MCF 10A (cell line): ENCODE measurements around the gene EMX1. TPM values are rescaled to one million over a fixed set of nuclear protein-coding genes. Genes with fewer than 3 reads are reported as not detected.

Source experiments
- BruUV-seq: library from RNA; stranded (reverse); fragments of 400-500 nt; replicated peaks from 2 replicates; lab custom pipeline; 2021; lab: Mats Ljungman, UMichigan
- CTCF ChIA-PET: fragments of 300-600 bp; sonication (Branson Sonifier 250); formaldehyde crosslinking; extraction: SDS; loops from one replicate; lab custom pipeline; 2021; ENCODE audit warnings: antibody characterized with exemption, inconsistent platforms; lab: Yijun Ruan, JAX
- POLR2A ChIA-PET: fragments of 300-600, 350-650 bp; sonication (Branson Sonifier 250); formaldehyde crosslinking; extraction: SDS; loops from one replicate; lab custom pipeline; 2020; ENCODE audit warnings: antibody characterized with exemption, inconsistent platforms; lab: Yijun Ruan, JAX
- DNase-seq: peaks from one replicate; pipeline ENCODE4 v3.0.0-alpha.2; 2018; ENCODE audit not compliant: unreplicated experiment
- H3K27ac Mint-ChIP-seq: one replicate; pipeline ENCODE4 v1.8.0; 2022; ENCODE audit warnings: mild to moderate bottlenecking, low read depth, mixed read lengths; ENCODE audit not compliant: unreplicated experiment
- H3K27me3 Mint-ChIP-seq: one replicate; pipeline ENCODE4 v1.8.0; 2022; ENCODE audit warnings: mixed read lengths; ENCODE audit not compliant: insufficient read depth, unreplicated experiment
- H3K36me3 Mint-ChIP-seq: one replicate; pipeline ENCODE4 v1.8.0; 2022; ENCODE audit warnings: mild to moderate bottlenecking, moderate library complexity, mixed read lengths; ENCODE audit not compliant: insufficient read depth, unreplicated experiment
- H3K4me1 Mint-ChIP-seq: one replicate; pipeline ENCODE4 v1.8.0; 2022; ENCODE audit warnings: mixed read lengths; ENCODE audit not compliant: insufficient read depth, unreplicated experiment
- H3K4me3 Mint-ChIP-seq: one replicate; pipeline ENCODE4 v1.8.0; 2022; ENCODE audit warnings: mild to moderate bottlenecking, moderate library complexity, mixed read lengths; ENCODE audit not compliant: unreplicated experiment
- H3K9me3 Mint-ChIP-seq: one replicate; pipeline ENCODE4 v1.8.0; 2022; ENCODE audit warnings: mixed read lengths; ENCODE audit not compliant: unreplicated experiment
- intact Hi-C: fragments of 100-400 bp; cut with micrococcal nuclease; formaldehyde crosslinking; loops from 2 replicates; pipeline ENCODE4 v1.14.1; 2022
- total RNA-seq: library from RNA; stranded (reverse); gene quantifications from 2 replicates; pipeline ENCODE4 v1.2.3, GENCODE V29; 2022
- TF ChIP-seq, protein P1 (sequence below): fragments of 200-600 bp; IDR thresholded peaks from one replicate; pipeline ENCODE4 v1.8.0; 2022; ENCODE audit warnings: antibody characterized with exemption, mild to moderate bottlenecking; ENCODE audit not compliant: unreplicated experiment

The EMX1 gene
- total RNA-seq, 1 experiment from 2014 or later = not detected

GRCh38 chr2:72926811-72927465 is 9.6 kb downstream of the EMX1 start:
- no peaks in the 10 kb centered on the region for H3K9me3 Mint-ChIP-seq
- ChIA-PET CTCF (interaction anchor here (0.6 to 2.7 kb wide), 6 partner anchors 8 to 250 kb away, joined by 3 to 9 read pairs (median 7); no protein-coding TSS in a partner anchor), POLR2A (interaction anchor here (1.0 to 1.3 kb wide), 2 partner anchors 9 to 11 kb away, joined by 3 read pairs; no protein-coding TSS in a partner anchor)
- H3K4me1 Mint-ChIP-seq = no peaks in the 10 kb centered on the region
- intact Hi-C loops = no loop called here
- TF ChIP-seq, protein P1, sequence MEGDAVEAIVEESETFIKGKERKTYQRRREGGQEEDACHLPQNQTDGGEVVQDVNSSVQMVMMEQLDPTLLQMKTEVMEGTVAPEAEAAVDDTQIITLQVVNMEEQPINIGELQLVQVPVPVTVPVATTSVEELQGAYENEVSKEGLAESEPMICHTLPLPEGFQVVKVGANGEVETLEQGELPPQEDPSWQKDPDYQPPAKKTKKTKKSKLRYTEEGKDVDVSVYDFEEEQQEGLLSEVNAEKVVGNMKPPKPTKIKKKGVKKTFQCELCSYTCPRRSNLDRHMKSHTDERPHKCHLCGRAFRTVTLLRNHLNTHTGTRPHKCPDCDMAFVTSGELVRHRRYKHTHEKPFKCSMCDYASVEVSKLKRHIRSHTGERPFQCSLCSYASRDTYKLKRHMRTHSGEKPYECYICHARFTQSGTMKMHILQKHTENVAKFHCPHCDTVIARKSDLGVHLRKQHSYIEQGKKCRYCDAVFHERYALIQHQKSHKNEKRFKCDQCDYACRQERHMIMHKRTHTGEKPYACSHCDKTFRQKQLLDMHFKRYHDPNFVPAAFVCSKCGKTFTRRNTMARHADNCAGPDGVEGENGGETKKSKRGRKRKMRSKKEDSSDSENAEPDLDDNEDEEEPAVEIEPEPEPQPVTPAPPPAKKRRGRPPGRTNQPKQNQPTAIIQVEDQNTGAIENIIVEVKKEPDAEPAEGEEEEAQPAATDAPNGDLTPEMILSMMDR = no peak
- peaks cover 25% of the 10 kb centered on the region for H3K27me3 Mint-ChIP-seq
- no peak overlapping the region for H3K4me3 Mint-ChIP-seq
- no peak for DNase-seq
- H3K36me3 Mint-ChIP-seq = no peaks in the 10 kb centered on the region
- BruUV-seq = no TSS peak
- no peak overlapping the region for H3K27ac Mint-ChIP-seq

GRCh38 chr2:72927619-72928550 is 10.6 kb downstream of the EMX1 start:
- TF ChIP-seq, protein P1 = no peak
- DNase-seq = no peak
- H3K27ac Mint-ChIP-seq = no peak overlapping the region
- H3K4me3 Mint-ChIP-seq = no peak overlapping the region
- ChIA-PET POLR2A (interaction anchor here (1.3 kb wide), 1 partner anchor 10 kb away, joined by 3 read pairs; no protein-coding TSS in a partner anchor), CTCF (interaction anchor here (0.5 to 2.7 kb wide), 6 partner anchors 14 to 228 kb away, joined by 3 to 8 read pairs (median 4); no protein-coding TSS in a partner anchor)
- peaks cover 16% of the 10 kb centered on the region for H3K27me3 Mint-ChIP-seq
- no TSS peak for BruUV-seq
- no peaks in the 10 kb centered on the region for H3K36me3 Mint-ChIP-seq
- no peaks in the 10 kb centered on the region for H3K4me1 Mint-ChIP-seq
- intact Hi-C loops = no loop called here
- no peaks in the 10 kb centered on the region for H3K9me3 Mint-ChIP-seq

DNA sequence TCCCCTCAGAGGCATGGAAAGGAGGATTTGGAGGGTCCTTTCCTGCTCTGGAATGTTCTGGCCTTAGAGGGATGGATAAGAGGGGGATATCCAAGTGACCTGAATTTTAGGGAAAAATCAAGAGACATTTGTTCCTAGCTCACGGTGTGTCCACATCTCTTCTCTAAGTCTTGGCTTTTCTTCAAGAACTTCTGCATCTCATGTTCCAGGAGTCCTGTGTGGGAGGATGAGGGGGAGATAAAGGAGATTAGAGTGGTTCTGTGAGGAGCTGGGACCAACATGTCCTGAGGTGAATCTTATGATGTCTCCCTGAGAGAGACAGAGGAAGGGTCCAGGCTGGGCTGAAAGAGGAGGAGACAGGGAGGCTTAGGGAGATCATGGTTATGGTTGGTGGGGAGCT is 11.7 kb downstream of the EMX1 start:
- H3K36me3 Mint-ChIP-seq = no peaks in the 10 kb centered on the region
- no peaks in the 10 kb centered on the region for H3K4me1 Mint-ChIP-seq
- POLR2A ChIA-PET = no interaction called here
- no peak for DNase-seq
- no peaks in the 10 kb centered on the region for H3K9me3 Mint-ChIP-seq
- no peak overlapping the region for H3K4me3 Mint-ChIP-seq
- CTCF ChIA-PET = interaction anchor here (1.2 to 2.7 kb wide), 4 partner anchors 18 to 227 kb away, joined by 3 to 8 read pairs (median 4); no protein-coding TSS in a partner anchor
- intact Hi-C loops = no loop called here
- BruUV-seq = no TSS peak
- TF ChIP-seq, protein P1 = no peak
- H3K27me3 Mint-ChIP-seq = peaks cover 4% of the 10 kb centered on the region
- H3K27ac Mint-ChIP-seq = no peak overlapping the region
